ENCODE results near the gene MRPS25. TPM values are rescaled to one million over a fixed set of nuclear protein-coding genes. Genes with fewer than 3 reads are reported as not detected.
"Not testable (repeated sequence)": the region's sequence is repeated elsewhere in the genome, so short reads cannot be mapped to it uniquely, and the experiment has no call there.

MRPS25 gene
- total and polyA plus RNA-seq, 2 donors from 2014 or later: 57.2 to 89.2 TPM

GRCh38 chr3:15010664-15011063 is 54.5 kb downstream of the MRPS25 start:
- H3K4me3 ChIP-seq (ENCODE audit: low read length in 3 of 3): no peak overlapping the region
- intact Hi-C loops (cut with DNase I): no loop called here
- no peaks in the 10 kb centered on the region for H3K9me3 ChIP-seq (ENCODE audit: control insufficient read depth in 2 of 3, insufficient read depth in 1 of 3, low read length in 3 of 3)
- FAIRE-seq (no peak), DNase-seq (no peak)
- no peak overlapping the region for H3K9ac ChIP-seq (ENCODE audit: low read length in 3 of 3)
- TF ChIP-seq CTCF (IDR thresholded peaks at IDR 0.05; ENCODE audit: borderline replicate concordance, extremely low read depth, insufficient read depth): no peak
- no peaks in the 10 kb centered on the region for H3K4me1 ChIP-seq (ENCODE audit: control insufficient read depth in 2 of 3, insufficient read depth in 2 of 3, low read depth in 1 of 3, low read length in 3 of 3)
- H3K27ac ChIP-seq (ENCODE audit: low read depth in 2 of 2, low read length in 2 of 2): no peak overlapping the region
- no peaks in the 10 kb centered on the region for H3K27me3 ChIP-seq (ENCODE audit: control insufficient read depth, insufficient read depth, low read length)
- H3K36me3 ChIP-seq (ENCODE audit: control insufficient read depth in 2 of 3, insufficient read depth in 3 of 3, low read length in 3 of 3): peaks cover 5 to 18% (median 16%) of the 10 kb centered on the region in 3 donors

- no peak for TF ChIP-seq CTCF (IDR thresholded peaks at IDR 0.05; ENCODE audit: borderline replicate concordance, extremely low read depth, insufficient read depth)
- peaks cover under 1 to 9% (median 9%) of the 10 kb centered on the region in 3 donors for H3K36me3 ChIP-seq (ENCODE audit: control insufficient read depth in 2 of 3, insufficient read depth in 3 of 3, low read length in 3 of 3)
- intact Hi-C loops (cut with DNase I): no loop called here
- no peak overlapping the region for H3K27ac ChIP-seq (ENCODE audit: low read depth in 2 of 2, low read length in 2 of 2)
- H3K4me3 ChIP-seq (ENCODE audit: low read length in 3 of 3): no peak overlapping the region
- H3K9ac ChIP-seq (ENCODE audit: low read length in 3 of 3): no peak overlapping the region
- H3K4me1 ChIP-seq (ENCODE audit: control insufficient read depth in 2 of 3, insufficient read depth in 2 of 3, low read depth in 1 of 3, low read length in 3 of 3): no peaks in the 10 kb centered on the region
- H3K9me3 ChIP-seq (ENCODE audit: control insufficient read depth in 2 of 3, insufficient read depth in 1 of 3, low read length in 3 of 3): no peaks in the 10 kb centered on the region
- H3K27me3 ChIP-seq (ENCODE audit: control insufficient read depth, insufficient read depth, low read length): no peaks in the 10 kb centered on the region
- DNase-seq (no peak), FAIRE-seq (no peak)
These were observed 55.9 kb downstream of the MRPS25 start for GRCh38 chr3:15009167-15009566.

GRCh38 chr3:15007681-15008141 is 57.4 kb downstream of the MRPS25 start:
- no peak for TF ChIP-seq CTCF (IDR thresholded peaks at IDR 0.05; ENCODE audit: borderline replicate concordance, extremely low read depth, insufficient read depth)
- Histone ChIP-seq H3K36me3 (ENCODE audit: control insufficient read depth in 2 of 3, insufficient read depth in 3 of 3, low read length in 3 of 3) (peaks cover 1 to 3% (median 3%) of the 10 kb centered on the region in 3 donors), H3K27me3 (ENCODE audit: control insufficient read depth, insufficient read depth, low read length) (no peaks in the 10 kb centered on the region), H3K27ac (ENCODE audit: low read depth in 2 of 2, low read length in 2 of 2) (no peak overlapping the region), H3K4me3 (ENCODE audit: low read length in 3 of 3) (no peak overlapping the region), H3K9ac (ENCODE audit: low read length in 3 of 3) (no peak overlapping the region), H3K4me1 (ENCODE audit: control insufficient read depth in 2 of 3, insufficient read depth in 2 of 3, low read depth in 1 of 3, low read length in 3 of 3) (no peaks in the 10 kb centered on the region), H3K9me3 (ENCODE audit: control insufficient read depth in 2 of 3, insufficient read depth in 1 of 3, low read length in 3 of 3) (no peaks in the 10 kb centered on the region)
- FAIRE-seq: no peak
- intact Hi-C loops (cut with DNase I): no loop called here
- no peak for DNase-seq

- FAIRE-seq; intact Hi-C loops (cut with DNase I); H3K4me1 ChIP-seq (ENCODE audit: control insufficient read depth in 2 of 3, insufficient read depth in 2 of 3, low read depth in 1 of 3, low read length in 3 of 3); H3K4me3 ChIP-seq (ENCODE audit: low read length in 3 of 3); H3K9me3 ChIP-seq (ENCODE audit: control insufficient read depth in 2 of 3, insufficient read depth in 1 of 3, low read length in 3 of 3); H3K27ac ChIP-seq (ENCODE audit: low read depth in 2 of 2, low read length in 2 of 2); H3K36me3 ChIP-seq (ENCODE audit: control insufficient read depth in 2 of 3, insufficient read depth in 3 of 3, low read length in 3 of 3); H3K9ac ChIP-seq (ENCODE audit: low read length in 3 of 3); H3K27me3 ChIP-seq (ENCODE audit: control insufficient read depth, insufficient read depth, low read length); DNase-seq: not testable (repeated sequence)
These were observed 65.9 kb downstream of the MRPS25 start for GRCh38 chr3:14999182-14999581.

Other genes with a start within 250 kb of the MRPS25 start
- 40.1 TPM for gene FGD5, start 246.4 kb downstream of the MRPS25 start, total RNA-seq
- 18.7 TPM for gene FGD5, start 246.4 kb downstream of the MRPS25 start, polyA plus RNA-seq (ENCODE audit: insufficient read depth, low read depth, low replicate concordance)
- gene NR2C2, start 117.7 kb downstream of the MRPS25 start, total RNA-seq: 43.6 TPM
- gene NR2C2, start 117.7 kb downstream of the MRPS25 start, polyA plus RNA-seq (ENCODE audit: insufficient read depth, low read depth, low replicate concordance): 3.5 TPM
- 24.0 TPM for gene RBSN, start 33.8 kb upstream of the MRPS25 start, total RNA-seq
- gene RBSN, start 33.8 kb upstream of the MRPS25 start, polyA plus RNA-seq (ENCODE audit: insufficient read depth, low read depth, low replicate concordance): 5.7 TPM
- gene CAPN7, start 140.9 kb upstream of the MRPS25 start, total RNA-seq: 40.7 TPM
- gene CAPN7, start 140.9 kb upstream of the MRPS25 start, polyA plus RNA-seq (ENCODE audit: insufficient read depth, low read depth, low replicate concordance): 14.9 TPM

Measured in kidney (tissue), 14 donors.